Keratinocyte (primary cell): ENCODE measurements around the gene KBTBD12. TPM values are rescaled to one million over a fixed set of nuclear protein-coding genes. Genes with fewer than 3 reads are reported as not detected.
A peak's percentile ranks its signal among the peaks of the same experiment; 100 is the strongest.

ENCODE experiments used
- DNase-seq: peaks from one replicate; pipeline ENCODE4 v3.0.0-alpha.2; 2011; ENCODE audit warnings: low read depth, missing footprints, low spot score
- FAIRE-seq: peaks from 2 replicates; lab custom pipeline; 2011; peaks lifted over from hg19 to GRCh38; lab: Jason Lieb, UNC
- H2AFZ ChIP-seq: 2 replicates; pipeline ENCODE4 v1.6.0; 2012; ENCODE audit warnings: low read length, control low read depth, inconsistent platforms; ENCODE audit not compliant: control insufficient read depth
- H3K27ac ChIP-seq: 2 replicates; pipeline ENCODE4 v1.5.1; 2011; ENCODE audit warnings: low read length; ENCODE audit not compliant: control insufficient read depth, insufficient read depth
- H3K27me3 ChIP-seq: 3 replicates; pipeline ENCODE4 v1.6.0; 2011; ENCODE audit warnings: low read length; ENCODE audit not compliant: control insufficient read depth, insufficient read depth; ENCODE audit errors: extremely low read depth
- H3K36me3 ChIP-seq, 2 experiments: 2 replicates in 1 of 2; 3 replicates in 1 of 2; pipeline ENCODE4 v1.5.1; 2011; ENCODE audit warnings: low read length in 2 of 2, mild to moderate bottlenecking in 1 of 2; ENCODE audit not compliant: control insufficient read depth in 2 of 2, insufficient read depth in 2 of 2; ENCODE audit errors: extremely low read depth in 1 of 2
- H3K4me1 ChIP-seq: 3 replicates; pipeline ENCODE4 v1.5.1; 2011; ENCODE audit warnings: low read length; ENCODE audit not compliant: control insufficient read depth, insufficient read depth; ENCODE audit errors: extremely low read depth
- H3K4me2 ChIP-seq: 3 replicates; pipeline ENCODE4 v1.6.0; 2011; ENCODE audit warnings: low read depth, low read length; ENCODE audit not compliant: control insufficient read depth, insufficient read depth; ENCODE audit errors: extremely low read depth
- H3K4me3 ChIP-seq, 3 experiments: fragments of 200-600 bp in 1 of 3; sonication (generic) in 1 of 3; 2 replicates in 2 of 3; 3 replicates in 1 of 3; pipeline ENCODE4 v1.5.1; 2011 to 2016; ENCODE audit warnings: low read length in 3 of 3, mild to moderate bottlenecking in 3 of 3, control low read depth in 2 of 3, inconsistent platforms in 1 of 3, low read depth in 1 of 3, mixed read lengths in 1 of 3, mixed run types in 1 of 3, moderate library complexity in 1 of 3; ENCODE audit not compliant: control insufficient read depth in 2 of 3, insufficient read depth in 2 of 3; ENCODE audit errors: extremely low read depth in 1 of 3
- H3K79me2 ChIP-seq: 2 replicates; pipeline ENCODE4 v1.6.0; 2012; ENCODE audit warnings: low read length; ENCODE audit not compliant: control insufficient read depth, insufficient read depth
- H3K9ac ChIP-seq: 3 replicates; pipeline ENCODE4 v1.6.0; 2011; ENCODE audit warnings: low read length; ENCODE audit not compliant: control insufficient read depth, insufficient read depth; ENCODE audit errors: extremely low read depth
- H3K9me1 ChIP-seq: 3 replicates; pipeline ENCODE4 v1.6.0; 2011; ENCODE audit warnings: low read length; ENCODE audit not compliant: control insufficient read depth, insufficient read depth; ENCODE audit errors: extremely low read depth
- H3K9me3 ChIP-seq: 2 replicates; pipeline ENCODE4 v1.5.1; 2012; ENCODE audit warnings: low read depth, low read length; ENCODE audit not compliant: control insufficient read depth
- H4K20me1 ChIP-seq: 3 replicates; pipeline ENCODE4 v1.6.0; 2011; ENCODE audit warnings: low read length; ENCODE audit not compliant: control insufficient read depth, insufficient read depth; ENCODE audit errors: extremely low read depth
- CTCF ChIP-seq, 3 experiments: IDR thresholded peaks in 1 of 3; conservative IDR thresholded peaks in 1 of 3; optimal IDR thresholded peaks in 1 of 3; 2 replicates in 2 of 3; 3 replicates in 1 of 3; pipeline versions ENCODE3 to v1.5.1; 2011; ENCODE audit warnings: low read length in 3 of 3, mild to moderate bottlenecking in 3 of 3, moderate library complexity in 2 of 3, control low read depth in 1 of 3, inconsistent platforms in 1 of 3; ENCODE audit not compliant: insufficient read depth in 2 of 3; ENCODE audit errors: extremely low read depth in 1 of 3
- EZH2 ChIP-seq: IDR thresholded peaks from one replicate; pipeline ENCODE4 v1.6.1; 2012; ENCODE audit warnings: inconsistent platforms, mild to moderate bottlenecking, low read length, moderate library complexity
- dilution Hi-C: fragments of 300-500 bp; cut with MboI; formaldehyde crosslinking; loops from one replicate; pipeline ENCODE4 v1.7.0; 2020; ENCODE audit warnings: low sequenced_read_pairs; ENCODE audit not compliant: extremely low pct_ligation_motif_present
- polyA plus RNA-seq, 5 experiments: library from polyadenylated mRNA; depleted of rRNA in 3 of 5; stranded (reverse) in 3 of 5; stranded (forward) in 1 of 5; unstranded in 1 of 5; fragments of >200 nt; gene quantifications; 1 replicate in 1 of 5; 2 replicates in 3 of 5; 3 replicates in 1 of 5; pipeline versions ENCODE4 v1.2.1 to v1.2.3, GENCODE V29; 2011 to 2012; ENCODE audit warnings: missing spikeins in 2 of 5, low read depth in 1 of 5, low replicate concordance in 1 of 5

The KBTBD12 gene
- polyA plus RNA-seq, 1 donor (not counting 4 experiments of a cell fraction or from before 2014, with no cell fraction given) = not detected

- Histone ChIP-seq H2AFZ (no peak overlapping the region), H3K4me2 (peak overlapping the region; percentile 67), H3K36me3 (no peaks in the 10 kb centered on the region), H3K79me2 (no peaks in the 10 kb centered on the region), H3K4me1 (peaks cover 9% of the 10 kb centered on the region), H3K4me3 (peak overlapping the region in 1 of 3 experiments; percentile 37), H3K27me3 (peaks cover 31% of the 10 kb centered on the region), H4K20me1 (no peaks in the 10 kb centered on the region), H3K9ac (no peak overlapping the region), H3K9me1 (no peaks in the 10 kb centered on the region), H3K9me3 (no peaks in the 10 kb centered on the region), H3K27ac (no peak overlapping the region)
- dilution Hi-C loops = no loop called here
- DNase-seq (no peak), FAIRE-seq (peak; percentile 39)
- no peak for TF ChIP-seq EZH2
- no peak for TF ChIP-seq CTCF (optimal IDR thresholded peaks at IDR 0.05 in 1 of 3, IDR thresholded peaks at IDR 0.05 in 1 of 3, conservative IDR thresholded peaks at IDR 0.05 in 1 of 3; ENCODE audit: extremely low read depth in 1 of 3, insufficient read depth in 2 of 3, low read length in 3 of 3)
These were observed 448 bp upstream of the KBTBD12 start for GRCh38 chr3:127914584-127914983.

GRCh38 chr3:127915937-127916493 is 983 bp downstream of the KBTBD12 start:
- H3K79me2 ChIP-seq = no peaks in the 10 kb centered on the region
- H2AFZ ChIP-seq = no peak overlapping the region
- H3K9me1 ChIP-seq = no peaks in the 10 kb centered on the region
- TF ChIP-seq EZH2 = no peak
- no peak for TF ChIP-seq CTCF (optimal IDR thresholded peaks at IDR 0.05 in 1 of 3, IDR thresholded peaks at IDR 0.05 in 1 of 3, conservative IDR thresholded peaks at IDR 0.05 in 1 of 3; ENCODE audit: extremely low read depth in 1 of 3, insufficient read depth in 2 of 3, low read length in 3 of 3)
- no peaks in the 10 kb centered on the region for H4K20me1 ChIP-seq
- no peaks in the 10 kb centered on the region for H3K9me3 ChIP-seq
- H3K27ac ChIP-seq = no peak overlapping the region
- H3K4me1 ChIP-seq = peaks cover 9% of the 10 kb centered on the region
- peaks cover 31% of the 10 kb centered on the region for H3K27me3 ChIP-seq
- FAIRE-seq (no peak), DNase-seq (no peak)
- H3K9ac ChIP-seq = no peak overlapping the region
- no peaks in the 10 kb centered on the region for H3K36me3 ChIP-seq
- H3K4me2 ChIP-seq = no peak overlapping the region
- H3K4me3 ChIP-seq = no peak overlapping the region
- dilution Hi-C loops = no loop called here
